ENCODE measurements around the gene POGLUT3.

DNA sequence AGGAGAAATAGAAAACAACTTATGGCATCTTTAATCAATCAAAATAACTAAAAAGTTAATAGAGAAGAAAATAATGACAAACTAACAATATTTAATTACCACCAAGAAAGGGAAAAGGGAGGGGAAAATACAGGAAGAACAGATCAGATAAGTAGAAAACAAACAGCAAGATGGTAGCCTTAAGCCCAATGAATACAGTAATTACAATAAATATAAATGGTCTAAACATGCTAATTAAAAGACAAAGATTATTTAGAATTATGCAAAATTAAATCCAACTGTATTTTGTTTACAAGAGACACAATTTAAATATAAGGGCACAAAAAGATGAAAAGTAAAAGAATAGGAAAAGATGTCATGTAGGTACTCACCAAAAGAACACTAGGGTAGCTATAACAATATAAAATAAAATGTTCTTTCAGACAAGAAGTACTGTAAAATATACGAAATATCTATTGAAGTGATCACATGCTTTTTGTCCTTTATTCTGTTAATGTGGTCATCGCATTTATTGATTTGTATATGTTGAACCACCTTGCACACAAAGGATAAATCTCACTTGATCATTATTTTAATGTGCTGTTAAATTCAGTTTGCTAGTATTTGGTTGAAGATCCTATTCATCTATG, 44.9 kb downstream of the POGLUT3 start:
- TF ChIP-seq POLR2AphosphoS5 (IDR thresholded peaks at IDR 0.05) (no peak), POLR2A (IDR thresholded peaks at IDR 0.05) (no peak)

Measured in gastroesophageal sphincter (tissue), 2 donors.